GM23338 (cell line): Measurements from ENCODE around the gene PTH2.

Experiments
- CREB1 ChIP-seq: fragments of 250-450 bp; sonication (Bioruptor Pico); IDR thresholded peaks from 2 replicates; pipeline ENCODE4 v1.5.0; 2020; ENCODE audit warnings: low read depth, mild to moderate bottlenecking, moderate library complexity
- CTCF ChIP-seq, 2 experiments: fragments of 200-600 bp in 1 of 2; sonication (generic) in 1 of 2; conservative IDR thresholded peaks; 2 replicates each; pipeline versions ENCODE4 v1.5.1 to v1.6.1; 2016 to 2017; ENCODE audit warnings: antibody characterized with exemption in 2 of 2, low read depth in 2 of 2, mild to moderate bottlenecking in 2 of 2, moderate library complexity in 1 of 2
- EZH2 ChIP-seq: fragments of 200-600 bp; sonication (generic); IDR thresholded peaks from one replicate; pipeline ENCODE4 v1.8.0; 2017; ENCODE audit warnings: antibody characterized with exemption, mild to moderate bottlenecking, low read depth; ENCODE audit not compliant: unreplicated experiment
- EZH2phosphoT487 ChIP-seq: fragments of 200-600 bp; sonication (generic); IDR thresholded peaks from one replicate; pipeline ENCODE4 v1.8.1; 2018; ENCODE audit warnings: antibody characterized with exemption; ENCODE audit not compliant: unreplicated experiment
- JUNB ChIP-seq: IDR thresholded peaks from one replicate; pipeline ENCODE4 v1.6.1; 2016; ENCODE audit warnings: antibody characterized with exemption; ENCODE audit not compliant: unreplicated experiment
- NANOG ChIP-seq: IDR thresholded peaks from 2 replicates; pipeline ENCODE4 v1.6.1; 2016; ENCODE audit warnings: antibody characterized with exemption, borderline replicate concordance
- POLR2AphosphoS5 ChIP-seq: IDR thresholded peaks from 2 replicates; pipeline ENCODE4 v1.6.1; 2016; ENCODE audit warnings: antibody characterized with exemption, low read depth
- REST ChIP-seq: IDR thresholded peaks from one replicate; pipeline ENCODE4 v1.6.1; 2018; ENCODE audit warnings: antibody characterized with exemption; ENCODE audit not compliant: unreplicated experiment
- ZNF114 ChIP-seq: fragments of 250-450 bp; sonication (Bioruptor Pico); IDR thresholded peaks from 2 replicates; pipeline ENCODE4 v1.5.0; 2020; ENCODE audit warnings: mild to moderate bottlenecking, moderate library complexity
- ZNF462 ChIP-seq: fragments of 250-450 bp; sonication (Bioruptor Pico); IDR thresholded peaks from 2 replicates; pipeline ENCODE4 v1.5.0; 2020; ENCODE audit warnings: mild to moderate bottlenecking, moderate library complexity

- TF ChIP-seq EZH2, result no peak
- no peak for TF ChIP-seq CREB1 (CRISPR knock-in tag)
- no peak for TF ChIP-seq CTCF (conservative IDR thresholded peaks at IDR 0.05; ENCODE audit: low read depth in 2 of 2)
- no peak for TF ChIP-seq REST
- TF ChIP-seq EZH2phosphoT487, result no peak
- TF ChIP-seq NANOG, result no peak
- TF ChIP-seq ZNF462, result no peak
- TF ChIP-seq POLR2AphosphoS5, result no peak
- TF ChIP-seq ZNF114 (CRISPR knock-in tag), result no peak
- TF ChIP-seq JUNB, result no peak
Observed at GRCh38 chr19:49395581-49396407, 27.4 kb downstream of the PTH2 start.
